Caco-2 (cell line): ENCODE data around the gene SNX32. TPM values are rescaled to one million over a fixed set of nuclear protein-coding genes. Genes with fewer than 3 reads are reported as not detected.

Source experiments
- BruUV-seq: library from RNA; stranded (reverse); fragments of 400-500 nt; replicated peaks from 2 replicates; lab custom pipeline; 2021; lab: Mats Ljungman, UMichigan
- CTCF ChIA-PET: fragments of 300-600 bp; sonication (Branson Sonifier 250); formaldehyde crosslinking; loops from one replicate; lab custom pipeline; 2022; ENCODE audit warnings: antibody characterized with exemption; lab: Charles Lee
- POLR2A ChIA-PET: fragments of 300-600 bp; sonication (Branson Sonifier 250); formaldehyde crosslinking; loops from one replicate; lab custom pipeline; 2022; ENCODE audit warnings: antibody characterized with exemption; lab: Charles Lee
- DNase-seq, 2 experiments: peaks; one replicate each; pipeline versions ENCODE4 v3.0.0 to v3.0.0-alpha.2; 2020 to 2022
- H3K27me3 ChIP-seq: replicated peaks from 2 replicates; pipeline ENCODE4 v1.6.0; 2011; ENCODE audit warnings: low read length; ENCODE audit not compliant: control insufficient read depth, insufficient read depth
- H3K36me3 ChIP-seq: 2 replicates; pipeline ENCODE4 v1.5.1; 2011; ENCODE audit warnings: low read length; ENCODE audit not compliant: control insufficient read depth, insufficient read depth
- H3K4me1 ChIP-seq: fragments of 250-450 bp; sonication (Bioruptor Pico); 2 replicates; pipeline ENCODE4 v1.5.1; 2020; ENCODE audit warnings: mild to moderate bottlenecking
- H3K4me3 ChIP-seq: 2 replicates; pipeline ENCODE4 v1.5.1; 2011; ENCODE audit warnings: low read depth, mild to moderate bottlenecking, control low read depth, low read length
- H3K9me3 ChIP-seq: fragments of 250-450 bp; sonication (Bioruptor Pico); 2 replicates; pipeline ENCODE4 v1.5.1; 2020; ENCODE audit warnings: mild to moderate bottlenecking, moderate library complexity
- H3K27ac Mint-ChIP-seq: one replicate; pipeline ENCODE4 v1.8.0; 2022; ENCODE audit warnings: mixed read lengths; ENCODE audit not compliant: unreplicated experiment
- H3K27me3 Mint-ChIP-seq: one replicate; pipeline ENCODE4 v1.8.0; 2022; ENCODE audit warnings: mixed read lengths; ENCODE audit not compliant: insufficient read depth, unreplicated experiment
- H3K36me3 Mint-ChIP-seq: one replicate; pipeline ENCODE4 v1.8.0; 2022; ENCODE audit warnings: mild to moderate bottlenecking, mixed read lengths; ENCODE audit not compliant: insufficient read depth, unreplicated experiment
- H3K4me1 Mint-ChIP-seq: one replicate; pipeline ENCODE4 v1.8.0; 2022; ENCODE audit warnings: low read depth, mixed read lengths; ENCODE audit not compliant: unreplicated experiment
- H3K4me3 Mint-ChIP-seq: one replicate; pipeline ENCODE4 v1.8.0; 2022; ENCODE audit warnings: mild to moderate bottlenecking, moderate library complexity, mixed read lengths; ENCODE audit not compliant: unreplicated experiment
- H3K9me3 Mint-ChIP-seq: one replicate; pipeline ENCODE4 v1.8.0; 2022; ENCODE audit warnings: mixed read lengths; ENCODE audit not compliant: unreplicated experiment
- intact Hi-C: fragments of 100-400 bp; cut with micrococcal nuclease; formaldehyde crosslinking; loops from one replicate; pipeline ENCODE4 v1.10.0; 2022; ENCODE audit not compliant: unreplicated experiment
- total RNA-seq: library from RNA; stranded (reverse); gene quantifications from 2 replicates; pipeline ENCODE4 v1.2.3, GENCODE V29; 2022
- TF ChIP-seq, protein P1 (sequence below), 2 experiments: fragments of 200-600 bp in 1 of 2; IDR thresholded peaks; 1 replicate in 1 of 2; 2 replicates in 1 of 2; pipeline versions ENCODE4 v1.5.1 to v1.8.0; 2011 to 2022; ENCODE audit warnings: antibody characterized with exemption in 1 of 2, control low read depth in 1 of 2, inconsistent platforms in 1 of 2, low read depth in 1 of 2, low read length in 1 of 2, mild to moderate bottlenecking in 1 of 2, moderate library complexity in 1 of 2; ENCODE audit not compliant: insufficient read depth in 1 of 2, severe bottlenecking in 1 of 2, unreplicated experiment in 1 of 2

The SNX32 gene
- total RNA-seq, 1 experiment from 2014 or later = not detected

DNA sequence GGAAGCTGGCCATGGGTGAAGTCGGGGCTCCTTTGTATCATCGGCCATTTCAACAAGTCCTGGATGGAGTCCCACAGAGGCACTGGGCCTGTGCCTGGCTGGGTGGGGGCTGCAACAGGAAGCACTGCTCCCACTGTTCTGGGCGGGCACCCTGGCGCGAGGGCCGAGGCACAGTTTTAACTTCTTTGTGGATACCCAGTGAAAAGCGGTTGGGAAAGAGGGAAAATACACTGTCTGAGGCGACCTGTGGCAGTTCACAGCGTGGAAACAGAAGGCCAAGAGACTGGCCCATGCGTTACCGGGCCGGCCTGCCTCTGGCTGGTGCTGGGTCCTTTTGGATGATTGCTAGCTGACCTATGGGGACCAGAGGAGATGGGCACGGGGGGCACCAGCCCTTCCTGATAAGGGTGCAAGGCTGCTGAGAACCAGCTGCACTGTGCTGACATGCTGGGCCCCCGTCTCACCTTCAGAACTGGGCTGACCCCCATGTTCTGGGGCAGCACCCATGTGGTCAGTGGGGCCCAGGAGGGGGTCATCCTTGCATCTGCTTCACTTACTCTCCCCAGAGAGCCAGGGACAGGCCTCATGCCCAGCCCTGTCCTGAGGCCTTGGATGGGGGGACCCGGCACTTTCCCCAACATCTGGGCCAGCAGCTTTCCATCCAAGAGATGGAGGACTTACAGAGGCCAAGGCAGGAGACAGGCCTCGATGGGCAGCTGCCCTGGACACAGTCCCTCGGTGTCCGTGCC is 42.7 kb upstream of the SNX32 start:
- ChIA-PET CTCF (interaction anchor here (2.4 kb wide), 1 partner anchor 79 kb away, joined by 9 read pairs; the partner anchor contains the start of gene KAT5), POLR2A (interaction anchor here (0.9 kb wide), 1 partner anchor 26 kb away, joined by 5 read pairs; no protein-coding TSS in a partner anchor)
- peaks cover 29% of the 10 kb centered on the region for H3K4me1 ChIP-seq
- no peak for DNase-seq
- H3K27me3 Mint-ChIP-seq = no peaks in the 10 kb centered on the region
- no TSS peak for BruUV-seq
- no peak overlapping the region for H3K27ac Mint-ChIP-seq
- no peaks in the 10 kb centered on the region for H3K27me3 ChIP-seq
- H3K36me3 Mint-ChIP-seq = peaks cover 50% of the 10 kb centered on the region
- intact Hi-C loops = no loop called here
- no peak overlapping the region for H3K4me3 ChIP-seq
- H3K9me3 ChIP-seq = no peaks in the 10 kb centered on the region
- H3K36me3 ChIP-seq = peaks cover 6% of the 10 kb centered on the region
- H3K4me1 Mint-ChIP-seq = peaks cover 9% of the 10 kb centered on the region
- H3K9me3 Mint-ChIP-seq = no peaks in the 10 kb centered on the region
- TF ChIP-seq, protein P1, sequence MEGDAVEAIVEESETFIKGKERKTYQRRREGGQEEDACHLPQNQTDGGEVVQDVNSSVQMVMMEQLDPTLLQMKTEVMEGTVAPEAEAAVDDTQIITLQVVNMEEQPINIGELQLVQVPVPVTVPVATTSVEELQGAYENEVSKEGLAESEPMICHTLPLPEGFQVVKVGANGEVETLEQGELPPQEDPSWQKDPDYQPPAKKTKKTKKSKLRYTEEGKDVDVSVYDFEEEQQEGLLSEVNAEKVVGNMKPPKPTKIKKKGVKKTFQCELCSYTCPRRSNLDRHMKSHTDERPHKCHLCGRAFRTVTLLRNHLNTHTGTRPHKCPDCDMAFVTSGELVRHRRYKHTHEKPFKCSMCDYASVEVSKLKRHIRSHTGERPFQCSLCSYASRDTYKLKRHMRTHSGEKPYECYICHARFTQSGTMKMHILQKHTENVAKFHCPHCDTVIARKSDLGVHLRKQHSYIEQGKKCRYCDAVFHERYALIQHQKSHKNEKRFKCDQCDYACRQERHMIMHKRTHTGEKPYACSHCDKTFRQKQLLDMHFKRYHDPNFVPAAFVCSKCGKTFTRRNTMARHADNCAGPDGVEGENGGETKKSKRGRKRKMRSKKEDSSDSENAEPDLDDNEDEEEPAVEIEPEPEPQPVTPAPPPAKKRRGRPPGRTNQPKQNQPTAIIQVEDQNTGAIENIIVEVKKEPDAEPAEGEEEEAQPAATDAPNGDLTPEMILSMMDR (IDR thresholded peaks at IDR 0.05; ENCODE audit: insufficient read depth in 1 of 2, low read depth in 1 of 2, low read length in 1 of 2, severe bottlenecking in 1 of 2, unreplicated experiment in 1 of 2) = no peak
- no peak overlapping the region for H3K4me3 Mint-ChIP-seq

DNA sequence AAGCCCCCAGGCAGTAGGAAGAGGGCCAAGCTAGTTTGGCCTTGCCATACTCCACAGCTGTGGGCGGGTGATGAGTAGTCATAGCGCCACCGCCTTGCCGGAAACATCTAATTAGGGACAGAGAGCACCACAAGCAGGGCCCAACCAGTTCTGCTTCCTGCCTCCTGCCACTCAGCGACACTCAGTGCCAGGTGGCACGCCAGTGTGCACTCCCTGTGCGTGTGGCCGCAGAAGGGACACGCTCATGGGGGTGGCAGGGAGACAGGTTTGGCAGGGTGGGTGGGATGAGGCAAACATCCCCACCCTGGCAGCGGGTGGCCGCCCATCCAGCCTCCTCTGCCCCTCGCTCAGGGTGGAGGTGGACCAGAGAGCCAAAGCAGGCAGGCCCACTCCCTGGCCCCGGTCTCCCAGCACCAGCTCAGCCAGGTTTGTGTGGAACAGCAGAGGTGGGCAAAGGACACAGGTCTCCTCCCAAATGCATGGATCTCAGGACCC is 42.0 kb upstream of the SNX32 start:
- CTCF ChIA-PET = interaction anchor here (1.1 kb wide), 1 partner anchor 11 kb away, joined by 3 read pairs; the partner anchor contains the start of gene AP5B1
- H3K4me1 ChIP-seq = peaks cover 24% of the 10 kb centered on the region
- BruUV-seq = no TSS peak
- Mint-ChIP-seq H3K9me3 (no peaks in the 10 kb centered on the region), H3K4me3 (no peak overlapping the region), H3K36me3 (peaks cover 56% of the 10 kb centered on the region), H3K27ac (no peak overlapping the region), H3K27me3 (no peaks in the 10 kb centered on the region), H3K4me1 (peaks cover 16% of the 10 kb centered on the region)
- intact Hi-C loops = no loop called here
- no peaks in the 10 kb centered on the region for H3K27me3 ChIP-seq
- H3K4me3 ChIP-seq = no peak overlapping the region
- DNase-seq = no peak
- H3K9me3 ChIP-seq = no peaks in the 10 kb centered on the region
- POLR2A ChIA-PET = interaction anchor here (0.5 kb wide), 1 partner anchor 707 kb away, joined by 3 read pairs; no protein-coding TSS in a partner anchor
- peaks cover 8% of the 10 kb centered on the region for H3K36me3 ChIP-seq
- TF ChIP-seq, protein P1 (IDR thresholded peaks at IDR 0.05; ENCODE audit: insufficient read depth in 1 of 2, low read depth in 1 of 2, low read length in 1 of 2, severe bottlenecking in 1 of 2, unreplicated experiment in 1 of 2) = no peak

DNA sequence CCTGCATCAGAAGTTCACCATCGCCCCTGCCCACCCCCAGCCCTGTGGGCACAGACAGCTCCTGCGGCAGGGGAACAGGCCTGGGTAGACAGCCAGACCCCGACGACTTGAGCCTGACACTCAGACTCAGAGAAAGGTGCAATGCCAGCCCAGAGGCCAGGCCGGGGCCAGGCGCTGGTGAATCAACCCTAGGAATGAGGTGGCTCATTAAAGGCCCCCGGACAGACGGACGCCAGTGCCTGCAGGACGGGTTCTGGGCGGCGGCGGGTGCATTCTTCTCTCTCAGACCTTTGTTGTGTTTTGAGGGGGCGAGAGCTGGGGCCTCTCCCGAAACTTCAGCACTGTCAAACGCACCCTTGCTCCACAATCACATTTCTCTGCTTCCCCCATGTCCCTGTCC is 41.3 kb upstream of the SNX32 start:
- ChIA-PET POLR2A (interaction anchor here (0.5 kb wide), 1 partner anchor 706 kb away, joined by 3 read pairs; no protein-coding TSS in a partner anchor), CTCF (interaction anchor here (0.8 to 1.1 kb wide), 2 partner anchors 12 to 67 kb away, joined by 3 read pairs; partner anchors contain the start of gene AP5B1)
- Mint-ChIP-seq H3K4me3 (no peak overlapping the region), H3K9me3 (no peaks in the 10 kb centered on the region), H3K27ac (no peak overlapping the region), H3K27me3 (no peaks in the 10 kb centered on the region), H3K36me3 (peaks cover 57% of the 10 kb centered on the region), H3K4me1 (peaks cover 22% of the 10 kb centered on the region)
- H3K4me3 ChIP-seq = no peak overlapping the region
- intact Hi-C loops = no loop called here
- TF ChIP-seq, protein P1 (IDR thresholded peaks at IDR 0.05; ENCODE audit: insufficient read depth in 1 of 2, low read depth in 1 of 2, low read length in 1 of 2, severe bottlenecking in 1 of 2, unreplicated experiment in 1 of 2) = no peak
- peaks cover 24% of the 10 kb centered on the region for H3K4me1 ChIP-seq
- no peaks in the 10 kb centered on the region for H3K9me3 ChIP-seq
- BruUV-seq = no TSS peak
- H3K36me3 ChIP-seq = peaks cover 8% of the 10 kb centered on the region
- DNase-seq = no peak
- no peaks in the 10 kb centered on the region for H3K27me3 ChIP-seq
